ENCODE measurements around the gene GPSM1.
"Not testable (repeated sequence)": the region's sequence is repeated elsewhere in the genome, so short reads cannot be mapped to it uniquely, and the experiment has no call there.

GPSM1 gene

GRCh38 chr9:136401173-136401922 is 74.0 kb downstream of the GPSM1 start:
- no peak for DNase-seq

GRCh38 chr9:136402067-136402466 is 74.7 kb downstream of the GPSM1 start:
- DNase-seq, result no peak

- DNase-seq, result no peak
These were observed 76.2 kb downstream of the GPSM1 start for GRCh38 chr9:136403538-136403914.

- no peak for DNase-seq
These were observed 76.8 kb downstream of the GPSM1 start for GRCh38 chr9:136403915-136404800.

GRCh38 chr9:136404801-136405136 is 77.4 kb downstream of the GPSM1 start:
- DNase-seq, result no peak

GRCh38 chr9:136405481-136405880 is 78.1 kb downstream of the GPSM1 start:
- no peak for DNase-seq

GRCh38 chr9:136405904-136406303 is 78.6 kb downstream of the GPSM1 start:
- not testable (repeated sequence) for DNase-seq

- not testable (repeated sequence) for DNase-seq
These were observed 79.7 kb downstream of the GPSM1 start for GRCh38 chr9:136407061-136407460.

GRCh38 chr9:136407911-136408310 is 80.6 kb downstream of the GPSM1 start:
- no peak for DNase-seq
